Smooth muscle cell (in vitro differentiated cells): Measurements from ENCODE around the gene CDH4. TPM values are rescaled to one million over a fixed set of nuclear protein-coding genes. Genes with fewer than 3 reads are reported as not detected.

ENCODE experiments used
- DNase-seq: peaks from one replicate; lab custom pipeline; 2025; ENCODE audit not compliant: unreplicated experiment; lab: John Stamatoyannopoulos, UW
- H2AFZ ChIP-seq: fragments of 200-600 bp; sonication (generic); 2 replicates; pipeline ENCODE4 v1.6.0; 2016; ENCODE audit warnings: antibody characterized with exemption, low read depth, mild to moderate bottlenecking
- H3F3A ChIP-seq: fragments of 200-600 bp; sonication (generic); 2 replicates; pipeline ENCODE4 v1.6.0; 2017; ENCODE audit warnings: antibody characterized with exemption, low read depth
- H3K27ac ChIP-seq: fragments of 200-600 bp; sonication (generic); 2 replicates; pipeline ENCODE4 v1.5.1; 2016; ENCODE audit warnings: low read depth, mild to moderate bottlenecking
- H3K27me3 ChIP-seq: fragments of 200-600 bp; sonication (generic); 2 replicates; pipeline ENCODE4 v1.6.1; 2016; ENCODE audit warnings: low read depth, mild to moderate bottlenecking
- H3K36me3 ChIP-seq: fragments of 200-600 bp; sonication (generic); 2 replicates; pipeline ENCODE4 v1.5.1; 2016; ENCODE audit warnings: low read depth
- H3K4me1 ChIP-seq: fragments of 200-600 bp; sonication (generic); 2 replicates; pipeline ENCODE4 v1.5.1; 2016; ENCODE audit warnings: low read depth
- H3K4me2 ChIP-seq: fragments of 200-600 bp; sonication (generic); 2 replicates; pipeline ENCODE4 v1.6.0; 2016; ENCODE audit warnings: mild to moderate bottlenecking
- H3K4me3 ChIP-seq: fragments of 200-600 bp; sonication (generic); 2 replicates; pipeline ENCODE4 v1.5.1; 2016; ENCODE audit warnings: mild to moderate bottlenecking
- H3K79me2 ChIP-seq: fragments of 200-600 bp; sonication (generic); 2 replicates; pipeline ENCODE4 v1.6.0; 2016; ENCODE audit warnings: low read depth, mild to moderate bottlenecking
- H3K9ac ChIP-seq: fragments of 200-600 bp; sonication (generic); 2 replicates; pipeline ENCODE4 v1.6.0; 2016; ENCODE audit warnings: low read depth
- H3K9me3 ChIP-seq: fragments of 200-600 bp; sonication (generic); replicated peaks from 2 replicates; pipeline ENCODE4 v1.5.1; 2016; ENCODE audit warnings: low read depth
- H4K20me1 ChIP-seq: fragments of 200-600 bp; sonication (generic); 2 replicates; pipeline ENCODE4 v1.6.0; 2016; ENCODE audit warnings: low read depth
- WGBS: methylation state at CpG from one replicate; pipeline ENCODE4 v1.1.7; 2016; ENCODE audit warnings: low lambda C conversion rate; 5-methylcytosine and 5-hydroxymethylcytosine counted together
- polyA plus RNA-seq: library from polyadenylated mRNA; unstranded; fragments of >200 nt; fragmentation: Nextera tagmentation; extraction: Ambion mirVana; gene quantifications from 2 replicates; pipeline ENCODE4 v1.2.1, GENCODE V29; 2016
- total RNA-seq: library from RNA; depleted of rRNA; stranded (reverse); fragments of >200 nt; gene quantifications from 2 replicates; pipeline ENCODE4 v1.2.3, GENCODE V29; 2014
- TF ChIP-seq, protein P1 (sequence below): fragments of 200-600 bp; sonication (generic); IDR thresholded peaks from 2 replicates; pipeline ENCODE4 v1.5.1; 2017; ENCODE audit warnings: borderline replicate concordance, mild to moderate bottlenecking, antibody characterized with exemption; ENCODE audit not compliant: insufficient read depth, poor library complexity, severe bottlenecking

CDH4 gene
- total and polyA plus RNA-seq, 2 experiments from 2014 or later, result 0.03 to 0.04 TPM

DNA sequence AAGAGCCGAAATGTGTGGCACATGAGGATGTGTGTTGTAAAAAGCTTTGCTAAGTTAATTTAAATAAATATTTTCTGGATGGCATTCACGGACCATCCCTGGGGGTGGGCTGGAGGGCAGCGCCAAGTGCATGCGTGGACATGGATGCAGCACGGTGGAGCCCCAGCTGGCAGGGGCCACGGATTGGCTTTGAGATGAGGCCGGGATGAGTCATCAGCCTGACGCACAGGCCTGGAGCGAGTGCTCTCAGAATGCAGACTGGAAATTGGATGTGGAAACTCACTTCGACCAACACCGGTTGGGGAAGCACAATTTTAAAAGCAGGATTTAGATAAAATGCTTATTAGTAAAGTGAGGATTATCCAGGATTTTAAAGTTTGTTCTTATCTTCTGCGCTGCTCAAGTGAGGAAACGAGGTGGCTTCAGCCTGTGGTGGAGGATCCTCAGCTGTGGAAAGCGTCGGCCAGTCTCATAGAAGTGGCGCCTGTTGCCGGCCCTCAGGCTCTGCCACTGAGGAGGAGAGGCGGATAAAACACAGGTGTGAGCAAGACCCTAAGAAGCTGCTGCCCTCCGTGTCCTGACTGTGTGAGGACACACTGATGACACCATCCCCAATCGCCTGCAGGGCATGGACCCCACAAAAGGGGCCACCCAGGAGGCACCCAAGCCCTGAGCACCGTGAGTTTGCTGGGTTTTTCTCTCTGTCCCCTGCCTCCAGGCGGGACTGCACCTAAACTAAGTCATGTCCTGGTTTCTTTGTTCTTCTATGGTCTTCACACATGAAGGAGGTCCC lies 279.7 kb downstream of the CDH4 start:
- no peaks in the 10 kb centered on the region for H3K36me3 ChIP-seq
- H4K20me1 ChIP-seq, result no peaks in the 10 kb centered on the region
- TF ChIP-seq, protein P1, sequence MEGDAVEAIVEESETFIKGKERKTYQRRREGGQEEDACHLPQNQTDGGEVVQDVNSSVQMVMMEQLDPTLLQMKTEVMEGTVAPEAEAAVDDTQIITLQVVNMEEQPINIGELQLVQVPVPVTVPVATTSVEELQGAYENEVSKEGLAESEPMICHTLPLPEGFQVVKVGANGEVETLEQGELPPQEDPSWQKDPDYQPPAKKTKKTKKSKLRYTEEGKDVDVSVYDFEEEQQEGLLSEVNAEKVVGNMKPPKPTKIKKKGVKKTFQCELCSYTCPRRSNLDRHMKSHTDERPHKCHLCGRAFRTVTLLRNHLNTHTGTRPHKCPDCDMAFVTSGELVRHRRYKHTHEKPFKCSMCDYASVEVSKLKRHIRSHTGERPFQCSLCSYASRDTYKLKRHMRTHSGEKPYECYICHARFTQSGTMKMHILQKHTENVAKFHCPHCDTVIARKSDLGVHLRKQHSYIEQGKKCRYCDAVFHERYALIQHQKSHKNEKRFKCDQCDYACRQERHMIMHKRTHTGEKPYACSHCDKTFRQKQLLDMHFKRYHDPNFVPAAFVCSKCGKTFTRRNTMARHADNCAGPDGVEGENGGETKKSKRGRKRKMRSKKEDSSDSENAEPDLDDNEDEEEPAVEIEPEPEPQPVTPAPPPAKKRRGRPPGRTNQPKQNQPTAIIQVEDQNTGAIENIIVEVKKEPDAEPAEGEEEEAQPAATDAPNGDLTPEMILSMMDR, result no peak
- H2AFZ ChIP-seq, result no peak overlapping the region
- H3K4me2 ChIP-seq, result no peak overlapping the region
- no peak overlapping the region for H3K9ac ChIP-seq
- H3K4me3 ChIP-seq, result no peak overlapping the region
- no peak overlapping the region for H3K27ac ChIP-seq
- no peaks in the 10 kb centered on the region for H3K4me1 ChIP-seq
- peaks cover 34% of the 10 kb centered on the region for H3K27me3 ChIP-seq
- H3K79me2 ChIP-seq, result no peaks in the 10 kb centered on the region
- 37% methylated on average over 22 of the region's 22 CpGs for WGBS
- no peaks in the 10 kb centered on the region for H3F3A ChIP-seq
- peak; percentile 9 for DNase-seq
- H3K9me3 ChIP-seq, result no peaks in the 10 kb centered on the region

DNA sequence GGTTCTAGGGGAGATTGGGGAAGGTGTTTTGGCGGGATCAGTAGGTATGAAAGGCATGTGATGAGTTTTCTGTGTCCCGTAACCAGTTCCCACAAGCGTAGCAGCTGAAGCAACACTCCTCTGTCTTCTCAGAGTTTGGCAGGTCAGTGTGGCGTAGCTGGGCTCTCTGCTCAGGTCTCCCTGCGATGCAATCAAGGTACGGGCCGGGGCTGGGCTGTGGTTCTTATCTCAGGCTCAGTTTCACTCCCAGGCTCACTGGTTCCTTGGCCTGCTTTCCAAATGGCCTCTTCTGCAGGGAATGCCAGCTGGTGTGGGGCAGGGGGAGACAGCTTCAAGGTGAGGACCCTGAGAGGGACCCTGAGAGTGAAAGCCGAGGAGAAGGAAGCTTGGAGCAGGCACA lies 280.7 kb downstream of the CDH4 start:
- no peaks in the 10 kb centered on the region for H3F3A ChIP-seq
- H3K27ac ChIP-seq, result no peak overlapping the region
- WGBS, result 91% methylated on average over 8 of the region's 8 CpGs
- TF ChIP-seq, protein P1, result no peak
- no peaks in the 10 kb centered on the region for H3K36me3 ChIP-seq
- no peak for DNase-seq
- H3K27me3 ChIP-seq, result peaks cover 36% of the 10 kb centered on the region
- no peak overlapping the region for H2AFZ ChIP-seq
- no peak overlapping the region for H3K4me2 ChIP-seq
- no peaks in the 10 kb centered on the region for H3K9me3 ChIP-seq
- H4K20me1 ChIP-seq, result no peaks in the 10 kb centered on the region
- H3K9ac ChIP-seq, result no peak overlapping the region
- H3K79me2 ChIP-seq, result no peaks in the 10 kb centered on the region
- H3K4me1 ChIP-seq, result no peaks in the 10 kb centered on the region
- no peak overlapping the region for H3K4me3 ChIP-seq

DNA sequence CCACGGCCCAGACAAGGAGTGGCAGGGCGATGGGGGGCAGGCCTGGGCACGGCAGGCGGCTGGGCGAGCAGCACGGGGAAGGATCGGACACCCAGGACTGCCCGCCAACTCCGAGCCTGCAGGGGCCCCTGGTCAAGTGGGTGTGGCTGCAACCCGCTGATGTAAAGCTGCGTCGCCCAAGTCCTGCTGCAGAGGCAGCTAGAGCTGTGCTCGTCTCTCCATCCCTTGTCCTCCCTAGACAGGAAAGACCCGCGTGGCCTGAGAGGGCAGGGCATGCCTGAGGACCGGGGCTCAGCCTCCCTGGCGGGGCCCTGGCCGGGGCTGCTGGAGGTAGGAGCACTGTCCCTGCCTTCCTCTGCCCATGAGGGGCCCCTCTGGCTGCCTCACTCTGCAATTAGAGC lies 281.2 kb downstream of the CDH4 start:
- Histone ChIP-seq H2AFZ (no peak overlapping the region), H3K79me2 (no peaks in the 10 kb centered on the region), H3K4me2 (no peak overlapping the region), H3K9ac (no peak overlapping the region), H3K4me1 (no peaks in the 10 kb centered on the region), H3K9me3 (no peaks in the 10 kb centered on the region), H4K20me1 (no peaks in the 10 kb centered on the region), H3F3A (no peaks in the 10 kb centered on the region), H3K27me3 (peaks cover 39% of the 10 kb centered on the region), H3K4me3 (no peak overlapping the region), H3K27ac (no peak overlapping the region), H3K36me3 (no peaks in the 10 kb centered on the region)
- TF ChIP-seq, protein P1, result no peak
- DNase-seq, result no peak
- 93% methylated on average over 18 of the region's 18 CpGs for WGBS

DNA sequence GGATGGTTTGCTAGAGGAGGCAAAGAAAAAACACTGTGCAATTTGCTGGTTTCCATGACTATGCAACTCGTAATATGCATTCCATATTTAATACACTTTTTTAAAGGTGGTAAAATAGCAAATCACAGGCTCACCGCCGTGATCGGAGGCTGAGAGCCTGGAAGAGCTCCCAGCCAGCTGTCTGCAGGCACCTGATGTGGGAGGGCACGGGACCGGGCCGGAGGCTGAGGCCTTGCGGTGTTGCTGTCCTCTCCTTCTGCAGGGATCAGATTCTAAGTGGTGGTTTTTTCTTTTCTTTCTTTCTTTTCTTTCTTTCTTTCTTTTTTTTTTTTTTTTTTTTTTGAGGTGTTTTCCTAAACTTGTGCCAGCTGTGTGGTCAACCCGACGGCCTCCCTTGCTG lies 282.3 kb downstream of the CDH4 start:
- Histone ChIP-seq H3K79me2 (no peaks in the 10 kb centered on the region), H3K9ac (no peak overlapping the region), H3K9me3 (no peaks in the 10 kb centered on the region), H2AFZ (no peak overlapping the region), H3K27ac (no peak overlapping the region), H3K36me3 (no peaks in the 10 kb centered on the region), H3K4me3 (no peak overlapping the region), H3K4me1 (no peaks in the 10 kb centered on the region), H4K20me1 (no peaks in the 10 kb centered on the region), H3F3A (no peaks in the 10 kb centered on the region), H3K27me3 (peaks cover 35% of the 10 kb centered on the region), H3K4me2 (no peak overlapping the region)
- TF ChIP-seq, protein P1, result no peak
- 95% methylated on average over 10 of the region's 10 CpGs for WGBS
- no peak for DNase-seq
